CD8-positive, alpha-beta memory T cell (primary cell): Measurements from ENCODE around the gene LRRK1. TPM values are rescaled to one million over a fixed set of nuclear protein-coding genes. Genes with fewer than 3 reads are reported as not detected.

Experiments used
- CTCF ChIA-PET: fragments of 350-600 bp; sonication (Branson Sonifier 250); formaldehyde crosslinking; loops from one replicate; lab custom pipeline; 2021; ENCODE audit warnings: antibody characterized with exemption; lab: Charles Lee
- POLR2A ChIA-PET: fragments of 350-600 bp; sonication (Branson Sonifier 250); formaldehyde crosslinking; loops from one replicate; lab custom pipeline; 2021; ENCODE audit warnings: antibody characterized with exemption; lab: Charles Lee
- DNase-seq, 5 donors: peaks; one replicate each; pipeline versions ENCODE4 v3.0.0 to v3.0.0-alpha.2; 2020 to 2022; ENCODE audit warnings: mixed read lengths in 1 of 5
- H3K27ac ChIP-seq: one replicate; pipeline ENCODE4 v1.7.0; 2013; ENCODE audit warnings: low read depth, mild to moderate bottlenecking, low read length, moderate library complexity
- H3K27me3 ChIP-seq: 2 replicates; pipeline ENCODE4 v1.7.0; 2013; ENCODE audit warnings: low read length, mild to moderate bottlenecking; ENCODE audit not compliant: insufficient read depth, poor library complexity, severe bottlenecking
- H3K36me3 ChIP-seq: 2 replicates; pipeline ENCODE4 v1.7.0; 2013; ENCODE audit warnings: mild to moderate bottlenecking, low read length, moderate library complexity; ENCODE audit not compliant: insufficient read depth
- H3K4me1 ChIP-seq: 2 replicates; pipeline ENCODE4 v1.7.0; 2013; ENCODE audit warnings: mild to moderate bottlenecking, low read length, moderate library complexity; ENCODE audit not compliant: insufficient read depth
- H3K4me3 ChIP-seq: 2 replicates; pipeline ENCODE4 v1.7.0; 2013; ENCODE audit warnings: mild to moderate bottlenecking, low read length
- H3K9me3 ChIP-seq: 2 replicates; pipeline ENCODE4 v1.7.0; 2013; ENCODE audit warnings: mild to moderate bottlenecking, low read length
- H3K27ac Mint-ChIP-seq, 8 donors: one replicate each; pipeline ENCODE4 v1.8.0; 2020 to 2021; ENCODE audit warnings: mixed read lengths in 8 of 8, mild to moderate bottlenecking in 6 of 8, inconsistent platforms in 3 of 8, moderate library complexity in 3 of 8
- H3K27me3 Mint-ChIP-seq, 2 donors: one replicate each; pipeline ENCODE4 v1.8.0; 2020 to 2021; ENCODE audit warnings: mixed read lengths in 2 of 2, mild to moderate bottlenecking in 1 of 2, moderate library complexity in 1 of 2
- H3K36me3 Mint-ChIP-seq, 3 donors: one replicate each; pipeline ENCODE4 v1.8.0; 2020 to 2021; ENCODE audit warnings: mixed read lengths in 3 of 3, inconsistent platforms in 1 of 3, mild to moderate bottlenecking in 1 of 3
- H3K4me1 Mint-ChIP-seq, 3 donors: one replicate each; pipeline ENCODE4 v1.8.0; 2020 to 2021; ENCODE audit warnings: mixed read lengths in 3 of 3, inconsistent platforms in 1 of 3, mild to moderate bottlenecking in 1 of 3
- H3K4me3 Mint-ChIP-seq, 7 donors: one replicate each; pipeline ENCODE4 v1.8.0; 2020 to 2021; ENCODE audit warnings: mixed read lengths in 7 of 7, mild to moderate bottlenecking in 6 of 7, moderate library complexity in 4 of 7, inconsistent platforms in 2 of 7
- H3K9me3 Mint-ChIP-seq, 5 donors: one replicate each; pipeline ENCODE4 v1.8.0; 2020 to 2022; ENCODE audit warnings: mixed read lengths in 5 of 5, mild to moderate bottlenecking in 3 of 5, moderate library complexity in 2 of 5, inconsistent platforms in 1 of 5
- polyA plus RNA-seq: library from polyadenylated mRNA; unstranded; fragments of 300-500 nt; fragmentation: Illumina TruSeq; gene quantifications from one replicate; pipeline ENCODE4 v1.2.3, GENCODE V29; 2021
- total RNA-seq, 2 experiments: library from RNA; stranded (reverse); gene quantifications; one replicate each; pipeline ENCODE4 v1.2.3, GENCODE V29; 2021

LRRK1 gene
- total and polyA plus RNA-seq, 3 experiments from 2014 or later, result 0.31 to 0.79 TPM; not detected in 1

GRCh38 chr15:100928632-100929280 is 9.6 kb downstream of the LRRK1 start:
- no peaks in the 10 kb centered on the region for H3K27me3 ChIP-seq
- ChIA-PET POLR2A (no interaction called here), CTCF (no interaction called here)
- peak overlapping the region in 1 of 8 donors; percentile 5 for H3K27ac Mint-ChIP-seq
- no peaks in the 10 kb centered on the region for H3K9me3 Mint-ChIP-seq
- no peak overlapping the region for H3K27ac ChIP-seq
- no peaks in the 10 kb centered on the region for H3K36me3 Mint-ChIP-seq
- H3K4me3 ChIP-seq, result no peak overlapping the region
- no peak for DNase-seq
- H3K4me1 Mint-ChIP-seq, result no peaks in the 10 kb centered on the region
- no peaks in the 10 kb centered on the region for H3K36me3 ChIP-seq
- H3K4me1 ChIP-seq, result no peaks in the 10 kb centered on the region
- no peaks in the 10 kb centered on the region for H3K9me3 ChIP-seq
- peaks cover 5 to 46% of the 10 kb centered on the region in 2 donors for H3K27me3 Mint-ChIP-seq
- H3K4me3 Mint-ChIP-seq, result no peak overlapping the region

GRCh38 chr15:100929641-100930042 is 10.5 kb downstream of the LRRK1 start:
- POLR2A ChIA-PET, result no interaction called here
- no peak for DNase-seq
- Mint-ChIP-seq H3K4me3 (no peak overlapping the region), H3K4me1 (no peaks in the 10 kb centered on the region), H3K27me3 (peaks cover 5 to 40% of the 10 kb centered on the region in 2 donors), H3K9me3 (no peaks in the 10 kb centered on the region), H3K36me3 (no peaks in the 10 kb centered on the region), H3K27ac (no peak overlapping the region)
- Histone ChIP-seq H3K27me3 (no peaks in the 10 kb centered on the region), H3K4me1 (no peaks in the 10 kb centered on the region), H3K9me3 (no peaks in the 10 kb centered on the region), H3K36me3 (no peaks in the 10 kb centered on the region), H3K4me3 (no peak overlapping the region), H3K27ac (no peak overlapping the region)
- CTCF ChIA-PET, result no interaction called here

GRCh38 chr15:100930306-100930848 is 11.2 kb downstream of the LRRK1 start:
- no peak overlapping the region for H3K27ac ChIP-seq
- H3K36me3 ChIP-seq, result no peaks in the 10 kb centered on the region
- no peaks in the 10 kb centered on the region for H3K9me3 ChIP-seq
- no peak for DNase-seq
- H3K27me3 ChIP-seq, result no peaks in the 10 kb centered on the region
- H3K9me3 Mint-ChIP-seq, result no peaks in the 10 kb centered on the region
- CTCF ChIA-PET, result no interaction called here
- H3K4me3 Mint-ChIP-seq, result no peak overlapping the region
- H3K27me3 Mint-ChIP-seq, result peaks cover 5 to 36% of the 10 kb centered on the region in 2 donors
- no peak overlapping the region for H3K4me3 ChIP-seq
- H3K27ac Mint-ChIP-seq, result no peak overlapping the region
- POLR2A ChIA-PET, result no interaction called here
- H3K4me1 ChIP-seq, result no peaks in the 10 kb centered on the region
- H3K36me3 Mint-ChIP-seq, result no peaks in the 10 kb centered on the region
- H3K4me1 Mint-ChIP-seq, result no peaks in the 10 kb centered on the region

- POLR2A ChIA-PET, result no interaction called here
- H3K27me3 ChIP-seq, result no peaks in the 10 kb centered on the region
- H3K9me3 ChIP-seq, result no peaks in the 10 kb centered on the region
- H3K4me1 ChIP-seq, result no peaks in the 10 kb centered on the region
- H3K36me3 ChIP-seq, result no peaks in the 10 kb centered on the region
- Mint-ChIP-seq H3K4me3 (no peak overlapping the region), H3K4me1 (no peaks in the 10 kb centered on the region), H3K27me3 (peaks cover 5 to 33% of the 10 kb centered on the region in 2 donors), H3K36me3 (no peaks in the 10 kb centered on the region), H3K27ac (no peak overlapping the region), H3K9me3 (no peaks in the 10 kb centered on the region)
- CTCF ChIA-PET, result no interaction called here
- no peak overlapping the region for H3K27ac ChIP-seq
- DNase-seq, result no peak
- H3K4me3 ChIP-seq, result no peak overlapping the region
Observed at GRCh38 chr15:100931143-100931890, 12.2 kb downstream of the LRRK1 start.

- Histone ChIP-seq H3K4me1 (no peaks in the 10 kb centered on the region), H3K4me3 (no peak overlapping the region), H3K27me3 (no peaks in the 10 kb centered on the region), H3K9me3 (no peaks in the 10 kb centered on the region), H3K27ac (no peak overlapping the region), H3K36me3 (no peaks in the 10 kb centered on the region)
- ChIA-PET POLR2A (no interaction called here), CTCF (no interaction called here)
- no peaks in the 10 kb centered on the region for H3K4me1 Mint-ChIP-seq
- no peaks in the 10 kb centered on the region for H3K36me3 Mint-ChIP-seq
- H3K27ac Mint-ChIP-seq, result no peak overlapping the region
- no peak for DNase-seq
- no peak overlapping the region for H3K4me3 Mint-ChIP-seq
- H3K27me3 Mint-ChIP-seq, result peaks cover 5 to 33% of the 10 kb centered on the region in 2 donors
- H3K9me3 Mint-ChIP-seq, result no peaks in the 10 kb centered on the region
Observed at GRCh38 chr15:100932676-100933348, 13.7 kb downstream of the LRRK1 start.

- Histone ChIP-seq H3K4me3 (no peak overlapping the region), H3K27me3 (no peaks in the 10 kb centered on the region), H3K36me3 (no peaks in the 10 kb centered on the region), H3K4me1 (no peaks in the 10 kb centered on the region), H3K9me3 (no peaks in the 10 kb centered on the region), H3K27ac (no peak overlapping the region)
- CTCF ChIA-PET, result no interaction called here
- POLR2A ChIA-PET, result no interaction called here
- Mint-ChIP-seq H3K4me1 (no peaks in the 10 kb centered on the region), H3K27me3 (peaks cover 5 to 33% of the 10 kb centered on the region in 2 donors), H3K4me3 (no peak overlapping the region), H3K27ac (no peak overlapping the region), H3K36me3 (no peaks in the 10 kb centered on the region), H3K9me3 (no peaks in the 10 kb centered on the region)
- no peak for DNase-seq
Observed at GRCh38 chr15:100934166-100934565, 15.0 kb downstream of the LRRK1 start.

GRCh38 chr15:100934726-100935125 is 15.6 kb downstream of the LRRK1 start:
- no peak overlapping the region for H3K4me3 Mint-ChIP-seq

GRCh38 chr15:100937171-100937570 is 18.0 kb downstream of the LRRK1 start:
- POLR2A ChIA-PET, result no interaction called here

More at GRCh38 chr15:100934726-100935125, 15.6 kb downstream of the LRRK1 start:
- ChIA-PET CTCF (no interaction called here), POLR2A (no interaction called here)
- Histone ChIP-seq H3K4me3 (no peak overlapping the region), H3K9me3 (no peaks in the 10 kb centered on the region), H3K36me3 (no peaks in the 10 kb centered on the region), H3K4me1 (no peaks in the 10 kb centered on the region), H3K27me3 (no peaks in the 10 kb centered on the region), H3K27ac (no peak overlapping the region)
- no peak overlapping the region for H3K27ac Mint-ChIP-seq
- peaks cover 4 to 27% of the 10 kb centered on the region in 2 donors for H3K27me3 Mint-ChIP-seq
- H3K4me1 Mint-ChIP-seq, result no peaks in the 10 kb centered on the region
- H3K36me3 Mint-ChIP-seq, result no peaks in the 10 kb centered on the region
- no peak for DNase-seq
- no peaks in the 10 kb centered on the region for H3K9me3 Mint-ChIP-seq

More at GRCh38 chr15:100937171-100937570, 18.0 kb downstream of the LRRK1 start:
- no peaks in the 10 kb centered on the region for H3K9me3 ChIP-seq
- H3K4me3 ChIP-seq, result no peak overlapping the region
- Mint-ChIP-seq H3K36me3 (no peaks in the 10 kb centered on the region), H3K4me3 (no peak overlapping the region), H3K27ac (no peak overlapping the region), H3K27me3 (peaks cover 4 to 11% of the 10 kb centered on the region in 2 donors), H3K9me3 (no peaks in the 10 kb centered on the region), H3K4me1 (no peaks in the 10 kb centered on the region)
- no peaks in the 10 kb centered on the region for H3K27me3 ChIP-seq
- no peaks in the 10 kb centered on the region for H3K36me3 ChIP-seq
- CTCF ChIA-PET, result no interaction called here
- no peak overlapping the region for H3K27ac ChIP-seq
- no peak for DNase-seq
- no peaks in the 10 kb centered on the region for H3K4me1 ChIP-seq
